HEK293 (cell line): Measurements from ENCODE around the gene GP1BB.
A peak's percentile ranks its signal among the peaks of the same experiment; 100 is the strongest.

Experiments
- BCL6B ChIP-seq: fragments of 450-650 bp; formaldehyde crosslinking; IDR thresholded peaks from 2 replicates; pipeline ENCODE4 v1.5.1; 2017; ENCODE audit warnings: missing biosample characterization, missing genetic modification characterization
- GLI2 ChIP-seq: fragments of 450-650 bp; formaldehyde crosslinking; IDR thresholded peaks from 2 replicates; pipeline ENCODE4; 2017; ENCODE audit warnings: missing biosample characterization, missing genetic modification characterization, low read depth, borderline replicate concordance
- GLIS1 ChIP-seq: fragments of 450-650 bp; formaldehyde crosslinking; IDR thresholded peaks from 2 replicates; pipeline ENCODE4 v1.5.1; 2016; ENCODE audit warnings: missing biosample characterization, missing genetic modification characterization
- MYNN ChIP-seq: fragments of 450-650 bp; formaldehyde crosslinking; IDR thresholded peaks from 2 replicates; pipeline ENCODE4 v1.5.1; 2016; ENCODE audit warnings: missing biosample characterization, missing genetic modification characterization, borderline replicate concordance
- MZF1 ChIP-seq: fragments of 450-650 bp; formaldehyde crosslinking; IDR thresholded peaks from 2 replicates; pipeline ENCODE4 v1.5.1; 2017; ENCODE audit warnings: missing biosample characterization, missing genetic modification characterization, borderline replicate concordance
- OVOL3 ChIP-seq: fragments of 450-650 bp; formaldehyde crosslinking; IDR thresholded peaks from 2 replicates; pipeline ENCODE4 v1.5.1; 2016; ENCODE audit warnings: missing biosample characterization, missing genetic modification characterization
- PATZ1 ChIP-seq: fragments of 450-650 bp; formaldehyde crosslinking; IDR thresholded peaks from 2 replicates; pipeline ENCODE4 v1.5.1; 2016; ENCODE audit warnings: missing biosample characterization, missing genetic modification characterization
- ZBTB1 ChIP-seq: fragments of 450-650 bp; formaldehyde crosslinking; IDR thresholded peaks from 2 replicates; pipeline ENCODE4 v1.5.1; 2016; ENCODE audit warnings: missing biosample characterization, missing genetic modification characterization
- ZBTB10 ChIP-seq: fragments of 450-650 bp; formaldehyde crosslinking; IDR thresholded peaks from 2 replicates; pipeline ENCODE4 v1.5.1; 2016; ENCODE audit warnings: missing biosample characterization, missing genetic modification characterization
- ZBTB20 ChIP-seq: fragments of 450-650 bp; formaldehyde crosslinking; IDR thresholded peaks from 2 replicates; pipeline ENCODE4 v1.5.1; 2016; ENCODE audit warnings: missing biosample characterization, missing genetic modification characterization
- ZBTB6 ChIP-seq: fragments of 450-650 bp; formaldehyde crosslinking; IDR thresholded peaks from 2 replicates; pipeline ENCODE4 v1.5.1; 2017; ENCODE audit warnings: missing biosample characterization, missing genetic modification characterization
- ZBTB7A ChIP-seq: fragments of 450-650 bp; formaldehyde crosslinking; IDR thresholded peaks from 2 replicates; pipeline ENCODE4 v1.5.1; 2016; ENCODE audit warnings: low read depth, missing biosample characterization, missing genetic modification characterization
- ZFP3 ChIP-seq: fragments of 450-650 bp; formaldehyde crosslinking; IDR thresholded peaks from 2 replicates; pipeline ENCODE4 v1.5.1; 2016; ENCODE audit warnings: low read depth, missing biosample characterization, missing genetic modification characterization
- ZFP37 ChIP-seq: fragments of 450-650 bp; formaldehyde crosslinking; IDR thresholded peaks from 2 replicates; pipeline ENCODE4 v1.5.1; 2016; ENCODE audit warnings: missing biosample characterization, missing genetic modification characterization
- ZIC2 ChIP-seq: fragments of 450-650 bp; formaldehyde crosslinking; IDR thresholded peaks from 2 replicates; pipeline ENCODE4 v1.5.1; 2016; ENCODE audit warnings: missing biosample characterization, missing genetic modification characterization
- ZNF114 ChIP-seq: fragments of 450-650 bp; formaldehyde crosslinking; IDR thresholded peaks from 2 replicates; pipeline ENCODE4 v1.5.0; 2017; ENCODE audit warnings: missing biosample characterization, missing genetic modification characterization
- ZNF211 ChIP-seq: fragments of 450-650 bp; formaldehyde crosslinking; IDR thresholded peaks from 2 replicates; pipeline ENCODE4 v1.5.1; 2016; ENCODE audit warnings: low read depth, missing biosample characterization, missing genetic modification characterization
- ZNF223 ChIP-seq: fragments of 450-650 bp; formaldehyde crosslinking; IDR thresholded peaks from 2 replicates; pipeline ENCODE4 v1.5.1; 2016; ENCODE audit warnings: missing biosample characterization, missing genetic modification characterization
- ZNF23 ChIP-seq: fragments of 450-650 bp; formaldehyde crosslinking; IDR thresholded peaks from 2 replicates; pipeline ENCODE4 v1.5.1; 2016; ENCODE audit warnings: missing biosample characterization, missing genetic modification characterization, borderline replicate concordance
- ZNF239 ChIP-seq: fragments of 450-650 bp; formaldehyde crosslinking; IDR thresholded peaks from 2 replicates; pipeline ENCODE4 v1.5.1; 2016; ENCODE audit warnings: missing biosample characterization, missing genetic modification characterization
- ZNF292 ChIP-seq: fragments of 450-650 bp; formaldehyde crosslinking; IDR thresholded peaks from 2 replicates; pipeline ENCODE4 v1.5.1; 2016; ENCODE audit warnings: low read depth, missing biosample characterization, missing genetic modification characterization, borderline replicate concordance
- ZNF426 ChIP-seq: fragments of 450-650 bp; formaldehyde crosslinking; IDR thresholded peaks from 2 replicates; pipeline ENCODE4 v1.5.1; 2017; ENCODE audit warnings: missing biosample characterization, missing genetic modification characterization, mild to moderate bottlenecking, inconsistent platforms, moderate library complexity
- ZNF449 ChIP-seq: fragments of 450-650 bp; formaldehyde crosslinking; IDR thresholded peaks from 2 replicates; pipeline ENCODE4 v1.5.1; 2017; ENCODE audit warnings: missing biosample characterization, mild to moderate bottlenecking, missing genetic modification characterization, moderate library complexity
- ZNF514 ChIP-seq: fragments of 450-650 bp; formaldehyde crosslinking; IDR thresholded peaks from 2 replicates; pipeline ENCODE4 v1.5.1; 2016; ENCODE audit warnings: missing biosample characterization, missing genetic modification characterization
- ZNF548 ChIP-seq: fragments of 450-650 bp; formaldehyde crosslinking; IDR thresholded peaks from 2 replicates; pipeline ENCODE4 v1.5.1; 2016; ENCODE audit warnings: missing biosample characterization, missing genetic modification characterization
- ZNF596 ChIP-seq: fragments of 450-650 bp; IDR thresholded peaks from 2 replicates; pipeline ENCODE4 v1.5.0; 2018; ENCODE audit warnings: missing biosample characterization, mild to moderate bottlenecking, missing genetic modification characterization, moderate library complexity
- ZNF610 ChIP-seq: fragments of 450-650 bp; formaldehyde crosslinking; IDR thresholded peaks from 2 replicates; pipeline ENCODE4 v1.5.1; 2016; ENCODE audit warnings: missing biosample characterization, missing genetic modification characterization, borderline replicate concordance
- ZNF701 ChIP-seq: fragments of 450-650 bp; formaldehyde crosslinking; IDR thresholded peaks from 2 replicates; pipeline ENCODE4 v1.5.1; 2016; ENCODE audit warnings: missing biosample characterization, missing genetic modification characterization
- ZNF776 ChIP-seq: fragments of 450-650 bp; formaldehyde crosslinking; IDR thresholded peaks from 2 replicates; pipeline ENCODE4 v1.5.0; 2017; ENCODE audit warnings: missing biosample characterization, missing genetic modification characterization, borderline replicate concordance
- ZSCAN18 ChIP-seq: fragments of 450-650 bp; formaldehyde crosslinking; IDR thresholded peaks from 2 replicates; pipeline ENCODE4 v1.5.1; 2016; ENCODE audit warnings: missing biosample characterization, missing genetic modification characterization

Gene GP1BB

GRCh38 chr22:19730655-19731360 lies 7.5 kb downstream of the GP1BB start (continued):
- TF ChIP-seq MYNN (tag by site-specific recombination), result no peak
- no peak for TF ChIP-seq BCL6B (tag by site-specific recombination)
- no peak for TF ChIP-seq ZNF514 (tag by site-specific recombination)
- no peak for TF ChIP-seq OVOL3 (tag by site-specific recombination)
- no peak; the same call in 1 of the 2 replicates for TF ChIP-seq ZNF596 (tag by site-specific recombination)
- no peak for TF ChIP-seq ZBTB1 (tag by site-specific recombination)
- TF ChIP-seq ZNF223, result no peak
- TF ChIP-seq ZNF701 (tag by site-specific recombination), result no peak
- TF ChIP-seq ZNF776 (tag by site-specific recombination), result no peak
- no peak for TF ChIP-seq ZNF426
- TF ChIP-seq ZBTB10, result peak; percentile 91
- TF ChIP-seq ZBTB7A (tag by site-specific recombination), result peak; percentile 90; the same call in 1 of the 2 replicates
- no peak for TF ChIP-seq ZNF292 (tag by site-specific recombination)
- TF ChIP-seq ZBTB6 (tag by site-specific recombination), result no peak
- TF ChIP-seq PATZ1 (tag by site-specific recombination), result peak; percentile 99
- TF ChIP-seq ZNF548 (tag by site-specific recombination), result no peak
- TF ChIP-seq MZF1, result no peak
- TF ChIP-seq ZNF449 (tag by site-specific recombination), result no peak
- 0 out of 2 replicates have a peak, but pooled peaks have one; percentile 33 for TF ChIP-seq ZNF610 (tag by site-specific recombination)
- TF ChIP-seq ZFP37, result no peak
- no peak for TF ChIP-seq ZNF211
- no peak for TF ChIP-seq ZBTB20 (tag by site-specific recombination)
- TF ChIP-seq ZIC2 (tag by site-specific recombination), result peak; percentile 78
- TF ChIP-seq GLIS1 (tag by site-specific recombination), result peak; percentile 71; the same call in 1 of the 2 replicates
- TF ChIP-seq GLI2 (tag by site-specific recombination), result no peak
- TF ChIP-seq ZNF239, result no peak
- TF ChIP-seq ZFP3, result no peak
- peak; percentile 36; the same call in 1 of the 2 replicates for TF ChIP-seq ZSCAN18 (tag by site-specific recombination)
- no peak for TF ChIP-seq ZNF23 (tag by site-specific recombination)
- TF ChIP-seq ZNF114 (tag by site-specific recombination), result no peak
